ENCODE data around the gene FOXO6. TPM values are rescaled to one million over a fixed set of nuclear protein-coding genes. Genes with fewer than 3 reads are reported as not detected.

The FOXO6 gene
- total and polyA plus RNA-seq, 7 donors, result 0.42 to 8.6 (median 0.88) TPM

DNA sequence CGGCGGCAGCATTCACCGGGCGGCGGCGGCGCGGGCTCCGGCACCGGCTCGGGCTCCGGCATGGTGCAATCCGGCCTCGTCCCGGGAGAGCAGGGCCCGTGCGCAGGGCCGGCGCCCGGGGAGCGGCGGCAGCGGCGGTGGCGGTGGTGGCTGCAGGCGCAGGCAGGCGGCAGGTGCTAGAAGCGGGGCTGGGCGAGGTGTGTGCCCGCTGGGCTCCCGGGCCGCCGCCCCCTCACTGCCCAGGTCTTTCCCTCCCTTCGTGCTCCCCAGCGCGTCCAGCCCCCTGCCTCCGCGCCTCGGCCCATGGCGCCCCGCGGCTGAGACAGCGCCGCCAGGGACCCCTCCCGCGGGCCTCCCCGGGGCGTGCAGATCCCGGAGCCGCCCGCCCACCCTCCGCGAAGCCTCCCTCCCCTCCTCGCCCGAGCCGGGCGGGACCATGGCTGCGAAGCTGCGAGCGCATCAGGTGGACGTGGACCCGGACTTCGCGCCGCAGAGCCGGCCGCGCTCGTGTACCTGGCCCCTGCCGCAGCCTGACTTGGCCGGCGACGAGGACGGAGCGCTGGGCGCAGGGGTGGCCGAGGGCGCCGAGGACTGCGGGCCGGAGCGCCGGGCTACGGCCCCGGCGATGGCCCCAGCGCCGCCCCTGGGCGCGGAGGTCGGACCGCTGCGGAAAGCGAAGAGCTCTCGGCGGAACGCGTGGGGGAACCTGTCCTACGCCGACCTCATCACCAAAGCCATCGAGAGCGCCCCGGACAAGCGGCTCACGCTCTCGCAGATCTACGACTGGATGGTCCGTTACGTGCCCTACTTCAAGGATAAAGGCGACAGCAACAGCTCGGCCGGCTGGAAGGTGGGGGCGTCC, 492 bp downstream of the FOXO6 start:
- 0 to 1% (median 1%) methylated on average over 57 to 113 of the region's 113 CpGs for WGBS, 3 donors
- peak in 2 of 4 donors; percentile 1 to 3 for ATAC-seq
- Histone ChIP-seq H3K9me3 (no peaks in the 10 kb centered on the region), H3K27ac (peak overlapping the region; percentile 58), H3K4me3 (peak overlapping the region; percentile 87), H3K27me3 (ENCODE audit: insufficient read depth in 3 of 3, low read length in 2 of 3) (no peaks in the 10 kb centered on the region), H3K4me1 (peaks cover 54% of the 10 kb centered on the region), H3K36me3 (ENCODE audit: insufficient read depth in 1 of 2, low read depth in 1 of 2) (no peaks in the 10 kb centered on the region)
- intact Hi-C loops (cut with DNase I), result loop anchor here (1.0 to 5.0 kb wide), 3 partner anchors 36 to 57 kb away; no protein-coding TSS in a partner anchor
- DNase-seq, result peak; percentile 35 to 69
- TF ChIP-seq, protein P1, sequence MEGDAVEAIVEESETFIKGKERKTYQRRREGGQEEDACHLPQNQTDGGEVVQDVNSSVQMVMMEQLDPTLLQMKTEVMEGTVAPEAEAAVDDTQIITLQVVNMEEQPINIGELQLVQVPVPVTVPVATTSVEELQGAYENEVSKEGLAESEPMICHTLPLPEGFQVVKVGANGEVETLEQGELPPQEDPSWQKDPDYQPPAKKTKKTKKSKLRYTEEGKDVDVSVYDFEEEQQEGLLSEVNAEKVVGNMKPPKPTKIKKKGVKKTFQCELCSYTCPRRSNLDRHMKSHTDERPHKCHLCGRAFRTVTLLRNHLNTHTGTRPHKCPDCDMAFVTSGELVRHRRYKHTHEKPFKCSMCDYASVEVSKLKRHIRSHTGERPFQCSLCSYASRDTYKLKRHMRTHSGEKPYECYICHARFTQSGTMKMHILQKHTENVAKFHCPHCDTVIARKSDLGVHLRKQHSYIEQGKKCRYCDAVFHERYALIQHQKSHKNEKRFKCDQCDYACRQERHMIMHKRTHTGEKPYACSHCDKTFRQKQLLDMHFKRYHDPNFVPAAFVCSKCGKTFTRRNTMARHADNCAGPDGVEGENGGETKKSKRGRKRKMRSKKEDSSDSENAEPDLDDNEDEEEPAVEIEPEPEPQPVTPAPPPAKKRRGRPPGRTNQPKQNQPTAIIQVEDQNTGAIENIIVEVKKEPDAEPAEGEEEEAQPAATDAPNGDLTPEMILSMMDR (IDR thresholded peaks at IDR 0.05), result no peak

DNA sequence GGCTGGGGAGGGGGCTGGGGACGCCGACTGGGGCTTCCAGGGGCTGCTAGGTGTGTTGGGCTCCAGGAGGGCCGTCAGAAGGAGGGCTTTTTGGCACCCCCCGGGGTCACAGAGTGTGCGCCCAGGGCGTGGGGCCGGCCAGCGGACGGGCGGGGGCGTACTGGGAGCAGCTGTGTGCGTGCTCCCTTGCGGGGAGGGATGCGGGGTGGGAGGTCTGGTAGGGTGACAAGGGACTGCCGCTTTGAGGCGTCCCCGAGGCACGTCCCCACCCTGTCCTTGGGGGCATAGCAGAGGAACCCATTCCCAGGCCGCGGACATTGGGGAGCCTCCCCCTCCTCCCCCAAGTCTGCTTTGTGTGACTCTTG, 1.1 kb downstream of the FOXO6 start:
- intact Hi-C loops (cut with DNase I), result loop anchor here in 1 of 2 donors (5.0 kb wide), 1 partner anchor 35 kb away; no protein-coding TSS in a partner anchor
- 2 to 4% (median 3%) methylated on average over 13 to 20 of the region's 20 CpGs for WGBS, 3 donors

DNA sequence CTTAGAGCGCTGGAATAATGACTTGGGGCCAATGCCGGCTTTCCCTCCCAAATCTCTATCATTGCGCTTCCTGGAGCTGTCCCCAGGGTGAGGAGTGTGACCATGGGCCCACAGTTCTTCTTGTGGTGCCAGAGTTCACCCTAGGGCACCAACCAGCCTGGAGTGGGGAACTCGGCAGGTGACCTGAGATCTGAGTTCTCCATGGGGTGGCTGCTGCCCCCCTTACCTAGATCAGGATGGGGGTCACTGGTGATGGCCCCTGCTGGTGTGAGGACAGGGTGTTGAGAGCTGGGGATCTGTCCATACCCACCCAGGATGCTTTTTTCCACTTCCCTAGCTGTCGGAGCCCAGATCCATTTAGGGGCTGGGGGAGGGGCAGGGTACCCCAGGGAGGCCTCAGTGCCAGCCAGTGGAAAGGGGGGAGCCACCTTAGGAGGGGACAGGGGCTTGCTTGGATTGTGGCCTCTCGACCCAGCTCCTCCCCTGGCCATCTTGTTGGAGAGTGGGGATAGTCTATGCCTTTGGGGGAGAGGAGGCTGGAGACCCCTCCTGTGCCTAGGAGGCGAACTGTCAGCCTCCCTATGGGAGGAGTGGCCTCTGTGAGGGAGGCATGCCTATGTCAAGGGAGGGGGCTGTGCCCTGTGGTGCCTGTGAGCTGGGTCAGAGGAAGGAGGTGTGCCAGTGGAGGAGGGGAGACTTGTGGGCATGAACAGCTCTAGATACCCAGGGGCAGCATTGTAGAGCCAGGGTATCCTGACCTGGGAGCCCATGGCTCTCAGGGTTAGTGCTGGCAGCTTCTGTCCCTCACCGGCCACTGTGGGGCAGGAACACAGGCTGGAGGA, 1.7 kb downstream of the FOXO6 start:
- H3K27ac ChIP-seq, result no peak overlapping the region
- TF ChIP-seq, protein P1 (IDR thresholded peaks at IDR 0.05), result no peak
- peaks cover 50% of the 10 kb centered on the region for H3K4me1 ChIP-seq
- ATAC-seq, result no peak
- no peak for DNase-seq
- intact Hi-C loops (cut with DNase I), result loop anchor here in 1 of 2 donors (5.0 kb wide), 1 partner anchor 34 kb away; no protein-coding TSS in a partner anchor
- H3K4me3 ChIP-seq, result peak overlapping the region; percentile 87
- no peaks in the 10 kb centered on the region for H3K9me3 ChIP-seq
- no peaks in the 10 kb centered on the region for H3K36me3 ChIP-seq (ENCODE audit: insufficient read depth in 1 of 2, low read depth in 1 of 2)
- no peaks in the 10 kb centered on the region for H3K27me3 ChIP-seq (ENCODE audit: insufficient read depth in 3 of 3, low read length in 2 of 3)
- WGBS, 3 donors, result 29 to 36% (median 30%) methylated on average over 6 to 8 of the region's 8 CpGs

More for the DNA sequence above, 1.1 kb downstream of the FOXO6 start:
- Histone ChIP-seq H3K4me1 (peaks cover 56% of the 10 kb centered on the region), H3K27ac (peak overlapping the region; percentile 58), H3K27me3 (ENCODE audit: insufficient read depth in 3 of 3, low read length in 2 of 3) (no peaks in the 10 kb centered on the region), H3K36me3 (ENCODE audit: insufficient read depth in 1 of 2, low read depth in 1 of 2) (no peaks in the 10 kb centered on the region), H3K4me3 (peak overlapping the region; percentile 87), H3K9me3 (no peaks in the 10 kb centered on the region)
- DNase-seq, result no peak
- ATAC-seq, result no peak
- TF ChIP-seq, protein P1 (IDR thresholded peaks at IDR 0.05), result no peak

DNA sequence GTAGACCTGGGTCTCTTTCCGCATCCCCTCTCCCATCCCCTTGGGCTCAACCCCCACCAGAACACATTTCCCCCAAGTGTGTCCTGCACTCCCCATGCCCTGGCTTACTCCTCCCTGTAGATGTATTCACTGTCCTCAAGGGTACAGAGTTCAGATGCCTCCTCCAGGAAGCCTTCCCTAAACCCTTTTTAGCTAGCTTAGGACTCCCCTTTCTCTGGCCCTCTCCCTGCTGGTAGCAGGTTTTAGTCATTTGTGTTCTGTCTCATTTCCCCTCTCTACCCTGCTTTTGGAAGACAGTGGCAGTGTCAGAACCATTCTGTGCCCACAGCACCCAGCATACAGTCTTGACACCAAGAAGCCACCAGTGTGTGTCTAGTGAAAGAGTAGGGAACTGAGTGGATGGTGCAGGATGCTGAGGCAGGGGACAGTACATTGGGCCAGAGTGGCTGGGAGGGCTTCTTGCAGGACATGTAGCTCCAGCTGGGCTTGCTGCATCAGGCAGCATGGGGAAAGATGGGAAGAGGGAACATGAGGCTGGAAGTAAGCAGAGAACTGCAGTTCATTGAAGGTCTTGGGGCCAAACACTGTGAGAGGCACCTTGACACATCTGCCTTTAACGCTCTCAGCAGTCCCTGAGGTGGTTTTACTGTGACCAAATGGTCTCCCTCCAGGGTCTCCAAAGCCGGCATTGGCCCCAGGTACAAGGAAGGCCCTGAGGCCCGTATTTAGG, 2.5 kb downstream of the FOXO6 start:
- no peak for ATAC-seq
- 78 to 88% (median 80%) methylated on average over 4 of the region's 4 CpGs for WGBS, 3 donors
- H3K27ac ChIP-seq, result no peak overlapping the region
- no peak for DNase-seq
- H3K9me3 ChIP-seq, result no peaks in the 10 kb centered on the region
- TF ChIP-seq, protein P1 (IDR thresholded peaks at IDR 0.05), result no peak
- intact Hi-C loops (cut with DNase I), result loop anchor here in 1 of 2 donors (5.0 kb wide), 1 partner anchor 34 kb away; no protein-coding TSS in a partner anchor
- H3K27me3 ChIP-seq (ENCODE audit: insufficient read depth in 3 of 3, low read length in 2 of 3), result no peaks in the 10 kb centered on the region
- no peaks in the 10 kb centered on the region for H3K36me3 ChIP-seq (ENCODE audit: insufficient read depth in 1 of 2, low read depth in 1 of 2)
- peaks cover 42% of the 10 kb centered on the region for H3K4me1 ChIP-seq
- no peak overlapping the region for H3K4me3 ChIP-seq
